ELF-1 (cell line): ENCODE measurements around the gene NFKBIB.
A peak's percentile ranks its signal among the peaks of the same experiment; 100 is the strongest.

ENCODE experiments used
- DNase-seq: peaks from one replicate; pipeline ENCODE4 v3.0.0-alpha.2; 2016; ENCODE audit warnings: low read depth, low spot score

The NFKBIB gene

DNA sequence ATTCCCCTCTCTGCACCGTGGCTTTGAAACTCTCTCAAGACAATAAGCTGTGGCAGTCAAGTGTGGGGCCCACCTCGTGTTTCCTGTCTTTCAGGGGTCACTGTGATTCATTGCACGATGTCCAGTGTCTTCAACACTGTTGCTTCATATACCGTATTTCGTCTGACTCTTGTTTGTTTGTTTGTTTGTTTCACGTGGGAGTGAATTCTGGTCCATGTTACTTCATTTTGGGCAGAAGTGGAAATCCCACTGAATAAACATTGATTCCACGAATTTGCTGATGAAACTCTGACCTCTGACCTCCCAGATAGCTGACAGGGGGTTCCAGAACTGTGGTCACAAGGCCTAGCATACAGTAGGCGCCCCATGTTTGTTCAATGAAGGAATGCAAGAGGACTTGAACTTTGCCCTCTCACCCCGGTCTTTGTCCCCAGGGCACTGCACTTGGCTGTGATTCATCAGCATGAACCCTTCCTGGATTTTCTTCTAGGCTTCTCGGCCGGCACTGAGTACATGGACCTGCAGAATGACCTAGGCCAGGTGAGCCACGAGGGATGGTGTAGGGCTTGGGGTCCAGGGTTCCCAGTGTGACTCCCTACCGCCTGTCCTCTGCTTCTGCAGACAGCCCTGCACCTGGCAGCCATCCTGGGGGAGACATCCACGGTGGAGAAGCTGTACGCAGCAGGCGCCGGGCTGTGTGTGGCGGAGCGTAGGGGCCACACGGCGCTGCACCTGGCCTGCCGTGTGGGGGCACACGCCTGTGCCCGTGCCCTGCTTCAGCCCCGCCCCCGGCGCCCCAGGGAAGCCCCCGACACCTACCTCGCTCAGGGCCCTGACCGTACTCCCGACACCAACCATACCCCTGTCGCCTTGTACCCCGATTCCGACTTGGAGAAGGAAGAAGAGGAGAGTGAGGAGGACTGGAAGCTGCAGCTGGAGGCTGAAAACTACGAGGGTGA, 5.1 kb downstream of the NFKBIB start:
- DNase-seq: no peak

DNA sequence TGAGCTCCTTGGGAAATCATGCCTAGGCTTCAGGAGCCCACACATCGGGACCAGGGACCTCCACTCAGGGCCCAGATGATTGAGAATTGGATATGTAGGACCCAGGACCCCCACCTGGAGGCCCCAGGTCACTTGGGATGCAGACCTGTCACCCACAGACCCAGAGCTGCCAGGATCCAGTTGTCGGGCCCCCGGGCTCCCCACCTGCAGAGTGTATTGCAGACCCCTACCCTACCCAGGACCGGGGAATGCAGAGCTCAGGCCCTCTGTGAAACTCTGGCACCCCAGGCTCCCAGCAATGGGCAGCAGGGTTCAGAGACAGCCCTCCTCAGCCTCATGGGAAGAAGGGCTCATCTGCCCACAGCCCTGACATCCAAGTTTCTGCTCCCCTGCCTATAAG, 5.9 kb downstream of the NFKBIB start:
- no peak for DNase-seq

DNA sequence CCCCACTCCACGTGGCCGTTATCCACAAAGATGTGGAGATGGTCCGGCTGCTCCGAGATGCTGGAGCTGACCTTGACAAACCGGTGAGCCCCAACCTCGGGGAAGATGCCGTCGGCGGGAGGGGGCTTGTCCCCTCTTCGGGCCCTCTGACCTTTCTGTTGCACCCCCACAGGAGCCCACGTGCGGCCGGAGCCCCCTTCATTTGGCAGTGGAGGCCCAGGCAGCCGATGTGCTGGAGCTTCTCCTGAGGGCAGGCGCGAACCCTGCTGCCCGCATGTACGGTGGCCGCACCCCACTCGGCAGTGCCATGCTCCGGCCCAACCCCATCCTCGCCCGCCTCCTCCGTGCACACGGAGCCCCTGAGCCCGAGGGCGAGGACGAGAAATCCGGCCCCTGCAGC, 7.5 kb downstream of the NFKBIB start:
- DNase-seq: no peak

- no peak for DNase-seq
These were observed 7.9 kb downstream of the NFKBIB start for GRCh38 chr19:38907670-38908069.

DNA sequence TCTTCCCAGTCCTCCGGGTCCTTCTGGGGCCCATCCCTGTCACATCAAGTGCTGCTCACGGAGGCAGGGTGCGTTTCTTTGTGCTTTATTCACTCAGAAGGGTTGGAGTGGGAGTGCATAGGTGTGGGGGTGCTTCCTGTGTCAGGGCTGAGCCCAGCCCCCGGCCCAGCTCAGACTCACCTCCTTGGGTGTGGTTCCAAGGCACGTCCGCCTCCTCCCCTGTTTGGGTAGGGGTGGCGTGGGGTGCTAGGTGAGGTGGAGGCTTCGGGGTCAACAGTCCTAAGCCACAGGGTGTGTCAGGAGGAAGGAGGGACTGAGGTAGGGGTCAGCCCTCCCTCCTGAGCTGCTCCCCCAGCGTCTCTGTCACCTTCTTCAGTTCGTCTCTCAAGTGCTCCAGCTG, 9.1 kb downstream of the NFKBIB start:
- DNase-seq: no peak

DNA sequence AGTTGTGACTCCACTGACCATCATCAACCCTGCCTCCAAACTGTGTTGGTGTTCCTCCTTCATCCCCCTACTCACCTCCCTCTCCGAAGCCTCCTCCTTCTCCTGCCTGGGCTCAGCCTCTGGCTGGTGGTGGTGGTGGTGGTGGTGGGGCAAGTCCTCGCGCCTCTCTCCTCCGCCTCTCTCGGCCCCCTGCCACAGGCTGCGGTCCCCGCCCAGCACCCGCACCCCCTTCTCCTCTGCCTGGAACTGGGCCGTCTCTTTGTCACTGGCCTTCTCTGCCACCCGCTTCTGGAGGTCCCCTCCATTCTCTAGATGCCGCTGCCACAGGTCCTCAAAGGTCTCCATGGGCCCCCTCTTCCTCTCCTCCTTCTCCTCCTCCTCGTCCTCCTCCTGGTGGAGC, 10.7 kb downstream of the NFKBIB start:
- DNase-seq: no peak

- DNase-seq: no peak
These were observed 11.7 kb downstream of the NFKBIB start for GRCh38 chr19:38911388-38912001.

DNA sequence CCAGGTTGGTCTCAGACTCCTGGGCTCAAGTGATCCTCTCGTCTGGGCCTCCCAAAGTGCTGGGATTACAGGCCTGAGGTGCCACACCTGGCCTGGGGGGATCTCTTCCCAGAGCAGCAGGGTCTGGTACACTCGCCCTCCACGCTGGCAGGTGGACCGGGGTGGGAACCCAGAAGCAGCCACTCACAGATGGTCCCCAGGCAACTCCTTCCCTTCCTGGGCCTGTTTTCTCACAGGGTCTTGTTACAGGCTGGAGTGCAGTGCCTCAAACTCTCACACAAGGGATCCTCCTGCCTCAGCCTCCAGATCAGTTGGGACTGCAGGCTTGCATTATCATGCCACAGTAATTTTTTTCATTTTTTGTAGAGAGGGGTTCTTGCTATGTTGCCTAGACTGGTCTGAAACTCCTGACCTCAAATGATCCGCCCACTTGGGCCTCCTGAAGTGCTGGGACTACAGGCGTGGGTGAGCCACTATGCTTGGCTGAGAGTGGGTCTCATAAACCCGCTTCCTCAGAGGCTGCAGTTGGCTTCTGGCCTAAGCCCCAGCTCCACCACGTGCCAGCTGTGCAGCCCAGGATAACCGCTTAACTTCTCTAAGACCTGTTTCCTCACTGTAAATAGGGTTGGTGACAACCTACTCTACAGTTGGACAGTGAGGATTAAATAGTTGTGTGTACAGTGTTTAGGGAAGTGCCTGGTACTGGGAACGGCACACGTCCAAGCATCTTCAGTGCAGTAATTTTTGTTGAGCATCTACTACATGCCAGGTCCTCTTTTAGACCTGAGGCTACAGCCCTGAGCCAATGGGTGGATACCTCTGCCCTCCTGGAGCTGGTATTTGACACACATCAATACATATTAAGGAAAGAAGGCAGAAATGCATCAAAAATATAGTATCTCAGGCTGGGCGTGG, 13.1 kb downstream of the NFKBIB start:
- DNase-seq: no peak

DNA sequence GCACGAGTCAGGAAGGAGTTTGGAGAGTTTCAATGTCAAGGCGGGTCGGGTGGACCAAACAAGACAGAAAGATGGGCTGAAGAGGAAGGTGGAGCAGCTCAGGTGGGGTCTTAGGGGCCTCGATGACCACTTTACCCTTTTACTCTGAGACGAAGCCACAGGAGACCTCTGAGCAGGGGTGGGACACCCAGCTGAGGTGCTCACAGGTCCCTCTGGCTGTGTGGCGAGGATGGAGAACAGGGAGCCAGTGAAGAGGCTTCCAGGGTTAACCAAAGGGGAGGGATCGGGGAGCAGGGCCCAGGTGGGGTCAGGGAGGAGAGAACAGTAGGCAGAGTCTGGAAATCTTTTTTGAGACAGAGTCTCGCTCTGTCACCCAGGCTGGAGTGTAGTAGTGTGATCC, 14.2 kb downstream of the NFKBIB start:
- DNase-seq: no peak

GRCh38 chr19:38915329-38916321, 15.9 kb downstream of the NFKBIB start:
- no peak for DNase-seq

DNA sequence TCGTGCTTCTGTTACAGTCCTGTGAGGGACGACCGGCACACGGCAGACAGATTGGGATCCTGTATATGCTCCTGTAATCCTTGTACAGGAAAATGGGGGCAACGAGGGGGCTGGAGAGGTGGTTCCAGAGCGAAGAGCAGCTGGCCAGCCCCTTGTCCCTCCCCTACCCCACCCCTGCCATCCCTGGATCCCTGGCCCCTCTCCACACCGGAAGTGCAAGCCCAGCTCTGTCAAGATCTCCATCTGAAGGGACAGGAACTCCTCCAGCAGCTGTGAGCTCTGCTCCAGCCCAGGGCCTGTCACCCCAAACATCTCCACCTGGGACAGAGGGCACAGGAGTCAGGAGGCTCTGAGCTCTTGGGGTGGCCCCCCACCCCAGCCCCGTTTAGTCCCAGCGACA, 17.7 kb downstream of the NFKBIB start:
- no peak for DNase-seq

DNA sequence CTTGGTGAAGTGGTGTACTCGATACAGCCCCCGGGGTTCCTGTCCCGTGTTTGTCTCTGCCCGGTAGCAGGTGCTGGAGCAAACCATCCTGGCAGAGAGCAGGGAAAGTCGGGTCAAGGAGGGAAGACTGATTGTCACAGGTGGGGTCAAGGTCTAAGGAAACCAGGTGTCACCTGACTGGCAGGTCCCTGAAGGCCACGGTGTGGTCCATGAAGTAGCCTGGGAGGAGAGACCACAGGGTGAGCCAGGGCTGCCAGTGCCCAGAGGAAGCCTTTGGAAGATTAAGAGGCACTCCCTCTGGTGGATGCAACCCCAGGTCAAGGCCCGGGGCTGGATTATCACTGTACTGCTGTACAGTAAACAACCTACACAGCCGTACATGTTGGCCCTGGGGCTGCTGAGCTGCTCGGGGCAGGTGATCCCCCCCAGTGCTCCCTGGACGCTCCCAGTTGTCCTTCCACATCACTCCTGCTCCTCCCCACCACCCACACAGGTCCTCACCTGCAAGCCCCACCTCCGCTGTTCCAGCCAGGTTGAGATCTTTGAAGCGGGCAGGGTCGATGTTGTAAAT, 18.2 kb downstream of the NFKBIB start:
- peak; percentile 31 for DNase-seq

DNA sequence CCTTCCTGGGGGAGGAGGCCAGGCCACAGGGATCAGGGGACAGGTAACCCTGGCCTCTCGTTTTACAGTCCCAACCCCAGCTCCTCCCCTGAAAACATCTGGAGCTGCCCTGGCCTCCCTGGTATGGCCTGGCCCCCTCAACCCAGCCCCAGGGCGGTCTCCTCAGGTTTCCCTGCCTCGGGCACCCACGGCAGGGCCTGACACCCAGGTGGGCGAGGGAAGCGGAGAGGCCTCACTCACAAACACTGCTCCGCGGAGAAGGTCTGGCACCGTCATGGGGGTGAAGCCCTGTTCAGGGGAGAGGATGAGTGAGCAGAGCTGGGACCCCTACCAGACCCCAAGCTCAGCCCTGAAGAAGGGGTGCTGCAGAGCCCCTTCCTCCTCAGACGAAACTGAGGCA, 18.8 kb downstream of the NFKBIB start:
- DNase-seq: no peak

DNA sequence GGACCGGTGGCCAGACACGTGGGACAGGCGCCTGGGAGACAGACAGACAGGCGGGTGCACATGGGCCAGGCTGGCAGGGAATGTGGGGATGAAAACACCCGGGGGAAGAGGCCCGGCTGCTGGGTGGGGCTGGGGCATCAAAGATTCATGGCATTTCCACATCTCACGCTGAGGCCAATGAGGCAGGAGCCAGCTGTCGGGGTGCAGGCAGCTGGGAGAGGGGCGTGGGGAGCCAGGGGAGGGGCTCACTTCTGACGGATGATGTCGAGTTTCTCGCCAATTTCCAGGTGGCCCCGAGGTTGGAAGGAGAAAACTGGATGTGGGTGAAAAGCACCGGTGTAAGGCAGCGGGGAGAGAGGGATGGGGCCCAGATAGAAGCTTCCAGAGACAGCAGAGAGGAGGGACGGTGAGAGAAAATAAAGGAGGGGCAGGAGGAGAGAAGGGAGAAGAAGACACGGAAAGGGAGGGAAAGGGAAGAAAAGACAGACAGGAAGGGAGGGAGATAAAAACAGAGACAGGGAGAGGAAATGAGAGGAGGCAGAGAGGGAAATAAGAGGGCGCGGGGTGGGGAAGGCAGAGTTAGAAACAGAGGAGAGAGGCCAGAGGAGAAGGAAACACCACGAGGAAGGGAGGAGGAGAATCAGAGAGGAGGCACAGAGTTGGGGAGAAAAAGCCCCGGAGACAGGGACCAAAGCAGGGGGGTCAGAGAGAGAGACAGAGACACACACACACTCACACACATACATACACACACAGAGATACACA, 20.2 kb downstream of the NFKBIB start:
- no peak for DNase-seq

DNA sequence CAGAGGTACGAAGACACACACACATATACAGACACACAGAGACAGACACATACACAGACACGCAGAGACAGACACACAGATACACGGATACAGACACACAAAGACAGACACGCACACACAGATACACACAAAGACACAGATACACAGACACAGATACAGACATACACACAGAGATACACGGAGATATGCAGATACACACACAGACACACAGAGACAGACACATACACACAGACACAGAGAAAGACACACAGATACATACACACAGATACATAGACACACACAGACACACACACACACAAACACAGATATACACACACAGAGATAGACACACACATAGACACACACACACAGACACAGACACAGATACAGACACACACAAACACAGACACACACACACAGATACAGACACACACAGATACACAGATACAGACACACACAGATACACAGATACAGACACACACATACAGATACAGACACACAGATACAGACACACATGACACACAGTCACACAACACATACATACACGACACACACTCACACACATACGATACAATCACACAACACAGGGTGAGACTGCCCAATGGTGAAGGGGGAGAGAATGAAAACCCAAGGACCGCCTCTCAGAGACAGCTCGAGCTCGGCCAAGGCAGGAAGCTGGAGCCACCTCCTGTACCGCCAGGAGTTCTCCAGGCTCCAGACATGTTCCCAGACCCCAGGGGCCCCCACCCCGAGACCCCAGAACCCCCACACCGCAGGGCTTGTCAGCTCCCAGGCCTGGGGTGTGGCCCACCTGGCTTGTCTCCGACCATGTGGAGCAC, 21.0 kb downstream of the NFKBIB start:
- no peak for DNase-seq

GRCh38 chr19:38921420-38922274, 21.9 kb downstream of the NFKBIB start:
- DNase-seq: no peak

DNA sequence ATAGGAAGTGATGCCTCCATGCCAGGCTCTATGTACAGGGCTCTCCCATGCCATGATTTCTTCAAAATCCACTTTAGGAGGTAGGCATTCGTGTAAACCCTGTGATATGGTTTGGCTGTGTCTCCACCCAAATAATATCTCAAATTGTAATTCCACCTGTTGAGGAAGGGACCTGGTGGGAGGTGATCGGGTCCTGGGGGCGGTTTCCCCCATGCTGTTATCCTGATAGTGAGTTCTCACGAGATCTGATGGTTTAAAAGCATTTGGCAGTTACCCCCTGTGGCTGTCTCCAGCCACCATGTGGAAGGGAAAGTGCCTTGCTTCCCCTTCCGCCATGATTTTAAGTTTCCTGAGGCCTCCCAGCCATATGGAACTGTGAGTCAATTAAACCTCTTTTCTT, 22.7 kb downstream of the NFKBIB start:
- DNase-seq: no peak

GRCh38 chr19:38924388-38924787, 24.6 kb downstream of the NFKBIB start:
- no peak for DNase-seq
